ENCODE data around the gene RAD23A.
"Not testable (repeated sequence)": the region's sequence is repeated elsewhere in the genome, so short reads cannot be mapped to it uniquely, and the experiment has no call there.

The RAD23A gene

DNA sequence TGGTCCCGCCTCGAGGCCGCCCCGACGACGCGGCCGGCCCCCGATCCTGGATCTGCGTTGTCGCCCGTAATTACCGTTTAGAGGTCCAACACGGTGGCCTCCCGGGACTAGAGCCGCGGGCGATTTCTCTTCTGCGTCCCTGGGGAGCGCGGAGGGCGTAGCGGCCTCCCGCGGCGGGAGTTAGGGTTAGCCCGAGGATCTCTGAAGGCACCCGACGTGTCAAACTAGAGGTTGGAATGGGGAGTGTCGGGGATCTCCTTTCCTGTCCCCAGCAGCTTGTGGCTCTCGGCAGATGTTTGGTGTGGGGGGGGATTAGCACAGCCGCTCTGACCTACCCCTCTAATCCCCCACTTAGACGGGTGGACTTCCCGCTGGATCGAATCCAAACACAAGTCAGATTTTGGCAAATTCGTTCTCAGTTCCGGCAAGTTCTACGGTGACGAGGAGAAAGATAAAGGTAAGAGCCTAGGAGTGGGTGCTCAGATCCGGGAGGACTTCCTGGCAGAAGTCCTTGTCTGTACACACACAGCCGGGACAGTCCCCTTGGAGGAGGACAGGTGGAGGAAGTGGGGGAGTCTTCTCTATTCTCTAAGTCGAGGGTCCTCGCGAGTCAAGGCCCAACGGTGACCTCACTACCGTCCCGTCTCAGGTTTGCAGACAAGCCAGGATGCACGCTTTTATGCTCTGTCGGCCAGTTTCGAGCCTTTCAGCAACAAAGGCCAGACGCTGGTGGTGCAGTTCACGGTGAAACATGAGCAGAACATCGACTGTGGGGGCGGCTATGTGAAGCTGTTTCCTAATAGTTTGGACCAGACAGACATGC lies 6.7 kb upstream of the RAD23A start:
- DNase-seq = no peak

- no peak for DNase-seq
Observed at GRCh38 chr19:12939975-12940423, 5.7 kb upstream of the RAD23A start.

GRCh38 chr19:12940897-12941296 lies 4.8 kb upstream of the RAD23A start:
- DNase-seq = no peak

- no peak for DNase-seq
Observed at GRCh38 chr19:12943437-12944044, 2.1 kb upstream of the RAD23A start.

GRCh38 chr19:12944104-12944674 lies 1.5 kb upstream of the RAD23A start:
- no peak for DNase-seq

- peak; percentile 23 for DNase-seq
Observed at GRCh38 chr19:12946092-12946721, 545 bp downstream of the RAD23A start.

DNA sequence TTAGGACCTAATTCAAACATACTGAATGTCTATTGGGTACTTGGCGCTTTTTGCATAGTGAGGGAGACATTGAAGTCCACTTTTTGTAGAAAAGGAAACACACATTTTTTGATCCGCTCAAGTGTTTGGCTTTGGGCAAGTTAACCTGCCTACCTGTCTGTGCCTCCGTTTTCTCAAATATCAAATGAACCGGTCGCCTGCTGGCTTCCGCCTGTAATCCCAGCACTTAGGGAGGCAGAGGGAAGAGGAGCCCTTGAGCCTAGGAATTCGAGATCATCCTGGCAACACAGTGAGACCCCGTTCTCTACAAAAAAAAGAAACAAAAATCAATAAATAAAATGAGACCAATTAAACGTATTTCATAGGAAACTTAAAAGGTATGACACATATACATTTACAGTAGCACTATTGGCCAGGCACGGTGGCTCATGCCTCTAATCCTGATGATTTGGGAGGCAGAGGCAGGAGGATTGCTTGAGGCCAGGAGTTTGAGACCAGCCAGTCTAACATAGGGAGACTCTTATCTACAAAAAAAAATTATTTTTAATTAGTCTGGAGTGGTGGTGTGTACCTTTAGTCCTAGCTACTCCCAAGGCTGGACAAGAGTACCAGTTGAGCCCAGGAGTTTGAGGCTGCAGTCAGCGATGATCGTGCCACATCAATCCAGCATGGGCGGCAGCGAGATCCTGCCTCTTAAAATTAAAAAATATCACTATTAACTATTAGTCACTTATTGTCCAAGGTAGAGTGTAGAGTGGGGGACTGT lies 1.3 kb downstream of the RAD23A start:
- DNase-seq = no peak

- DNase-seq = no peak
Observed at GRCh38 chr19:12947702-12948611, 2.3 kb downstream of the RAD23A start.

DNA sequence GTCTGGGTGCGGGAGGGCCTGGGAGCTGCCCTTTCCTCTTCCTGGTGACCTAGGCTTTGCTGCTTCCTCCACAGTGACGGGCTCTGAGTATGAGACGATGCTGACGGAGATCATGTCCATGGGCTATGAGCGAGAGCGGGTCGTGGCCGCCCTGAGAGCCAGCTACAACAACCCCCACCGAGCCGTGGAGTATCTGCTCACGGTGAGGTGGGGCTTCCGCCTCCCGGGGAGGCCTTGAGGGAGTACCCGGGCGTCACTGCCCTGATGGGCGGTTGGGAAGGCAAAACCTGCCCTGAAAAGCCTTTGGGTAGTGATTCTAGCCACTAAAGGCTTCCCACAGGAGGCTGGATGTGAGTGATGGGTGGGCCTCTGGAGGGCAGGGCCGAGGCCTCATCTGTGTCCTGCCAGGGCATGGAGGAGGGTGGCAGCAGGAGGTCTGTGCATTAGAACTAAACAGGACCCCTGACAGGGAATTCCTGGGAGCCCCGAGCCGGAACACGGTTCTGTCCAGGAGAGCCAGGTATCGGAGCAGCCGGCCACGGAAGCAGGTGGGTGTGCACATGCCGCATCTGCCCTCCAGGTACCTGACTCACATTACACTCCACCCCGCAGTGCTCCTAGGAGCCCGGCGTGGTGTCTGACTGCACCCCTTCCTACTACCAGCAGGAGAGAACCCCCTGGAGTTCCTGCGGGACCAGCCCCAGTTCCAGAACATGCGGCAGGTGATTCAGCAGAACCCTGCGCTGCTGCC lies 3.1 kb downstream of the RAD23A start:
- no peak for DNase-seq

- DNase-seq = no peak
Observed at GRCh38 chr19:12949363-12950283, 4.0 kb downstream of the RAD23A start.

GRCh38 chr19:12952050-12952449 lies 6.4 kb downstream of the RAD23A start:
- DNase-seq = not testable (repeated sequence)

DNA sequence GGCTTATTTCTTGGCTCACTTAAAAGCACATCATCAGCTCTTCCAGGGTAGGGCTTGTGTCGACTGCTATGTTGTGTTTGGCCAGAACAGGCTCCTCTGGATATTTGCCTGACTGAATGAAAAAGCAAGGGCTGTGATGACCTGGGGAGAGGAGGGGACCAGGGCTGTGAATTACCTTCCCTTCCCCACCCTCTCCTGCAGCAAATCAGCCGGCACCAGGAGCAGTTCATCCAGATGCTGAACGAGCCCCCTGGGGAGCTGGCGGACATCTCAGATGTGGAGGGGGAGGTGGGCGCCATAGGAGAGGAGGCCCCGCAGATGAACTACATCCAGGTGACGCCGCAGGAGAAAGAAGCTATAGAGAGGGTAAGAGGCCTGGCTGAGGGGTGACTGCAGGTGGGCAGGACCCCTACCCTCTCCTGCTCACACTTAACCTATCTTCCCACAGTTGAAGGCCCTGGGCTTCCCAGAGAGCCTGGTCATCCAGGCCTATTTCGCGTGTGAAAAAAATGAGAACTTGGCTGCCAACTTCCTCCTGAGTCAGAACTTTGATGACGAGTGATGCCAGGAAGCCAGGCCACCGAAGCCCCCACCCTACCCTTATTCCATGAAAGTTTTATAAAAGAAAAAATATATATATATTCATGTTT lies 7.0 kb downstream of the RAD23A start:
- no peak for DNase-seq

GRCh38 chr19:12953138-12953798 lies 7.6 kb downstream of the RAD23A start:
- no peak for DNase-seq

GRCh38 chr19:12953799-12954611 lies 8.3 kb downstream of the RAD23A start:
- no peak for DNase-seq

DNA sequence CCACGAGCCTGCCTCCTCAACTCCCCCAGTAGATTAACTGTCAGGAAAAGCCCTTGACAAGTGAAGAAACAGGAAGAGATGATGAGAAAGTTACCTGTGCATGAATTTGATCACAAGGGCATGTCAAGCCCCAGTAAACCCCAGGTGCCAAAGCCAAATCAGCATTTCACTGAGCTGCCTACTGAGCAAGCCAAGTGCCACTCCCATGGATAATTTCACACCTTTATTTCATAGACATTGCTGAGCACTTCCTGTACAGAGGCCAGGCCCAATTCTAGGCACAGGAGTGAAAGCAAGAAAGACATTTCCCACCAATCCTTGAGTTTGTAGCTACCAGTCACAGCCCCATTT lies 8.9 kb downstream of the RAD23A start:
- no peak for DNase-seq

- not testable (repeated sequence) for DNase-seq
Observed at GRCh38 chr19:12955575-12955974, 9.9 kb downstream of the RAD23A start.

- no peak for DNase-seq
Observed at GRCh38 chr19:12955996-12956395, 10.3 kb downstream of the RAD23A start.

Data from NCI-H1105 treated with DMSO at 0.1 percent for 48 hours (cell line).